ENCODE measurements around the gene NID2. TPM values are rescaled to one million over a fixed set of nuclear protein-coding genes. Genes with fewer than 3 reads are reported as not detected.

The NID2 gene
- total RNA-seq, 1 donor from 2014 or later = 37.3 TPM

DNA sequence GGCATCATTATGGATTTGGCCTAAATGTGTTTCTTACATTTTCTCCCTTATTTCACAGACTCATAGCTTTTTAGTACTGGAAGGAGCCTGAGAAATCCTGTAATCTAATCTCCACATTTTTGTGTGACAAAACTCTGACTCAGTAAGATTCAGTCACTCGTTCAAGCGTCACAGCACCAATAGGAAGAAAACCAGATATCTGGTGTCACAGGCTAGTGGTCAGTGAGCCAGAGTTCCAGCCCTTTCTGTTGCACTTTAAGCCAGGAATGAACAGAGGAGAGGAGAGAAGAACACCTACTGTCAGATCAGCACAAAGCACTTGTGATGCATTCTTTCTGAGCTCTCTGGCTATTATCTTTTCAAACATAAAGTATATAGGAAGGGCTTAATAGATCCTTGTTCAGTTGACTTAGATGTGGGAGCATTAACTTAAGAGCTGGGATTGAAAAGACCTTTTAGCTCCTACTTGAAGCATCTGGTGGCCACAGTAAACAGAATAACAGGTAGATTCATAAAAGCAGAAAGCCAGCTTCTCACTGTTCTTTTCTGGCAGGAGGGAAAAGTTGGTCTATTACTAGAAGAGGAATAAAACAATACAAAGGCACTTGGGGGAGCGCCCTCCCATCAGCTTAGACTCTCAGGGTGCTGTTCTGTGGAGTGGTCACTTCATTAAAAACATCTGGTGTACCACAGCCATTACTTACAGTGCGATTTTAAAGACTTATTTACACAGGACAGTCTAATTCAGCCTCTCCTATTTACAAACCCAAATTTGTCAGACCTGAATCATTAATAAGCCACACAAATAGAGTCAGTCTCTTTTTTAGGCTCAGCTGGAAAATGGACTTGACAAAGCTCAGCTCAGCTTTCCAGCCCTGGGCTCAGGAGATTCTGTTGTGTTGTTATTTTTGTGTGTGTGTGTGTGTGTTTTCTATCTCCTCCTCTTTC is 12.2 kb upstream of the NID2 start:
- intact Hi-C loops (cut with DNase I) = no loop called here
- DNase-seq (ENCODE audit: low spot score) = no peak

DNA sequence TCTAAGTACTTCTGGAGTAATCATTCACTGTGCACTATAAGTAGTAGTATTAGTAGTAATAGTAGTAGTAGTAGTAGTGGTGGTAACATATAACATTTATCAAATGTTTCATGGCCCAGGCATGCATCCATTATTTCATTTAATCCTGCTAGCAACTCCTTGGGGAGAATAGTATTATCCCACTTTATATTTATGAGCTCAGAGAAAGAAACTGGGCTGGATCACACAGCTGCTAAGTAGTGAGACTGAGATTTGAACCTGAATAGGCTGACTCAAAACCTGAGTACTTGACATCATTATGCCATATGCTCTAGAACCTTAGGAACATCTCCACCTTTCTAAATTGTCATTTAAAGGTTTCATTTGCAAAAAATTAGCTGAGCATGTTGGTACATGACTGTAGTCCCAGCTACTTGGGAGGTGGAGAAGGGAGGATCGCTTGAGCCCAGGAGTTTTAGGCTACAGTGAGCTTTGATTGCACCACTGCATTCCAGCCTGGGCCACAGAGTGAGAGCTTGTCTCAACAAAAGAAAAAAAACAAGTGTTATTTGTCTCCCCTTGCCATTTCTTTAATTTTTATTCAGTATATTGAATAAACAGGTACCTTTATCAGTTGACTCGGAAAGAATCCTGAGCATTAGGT is 11.4 kb upstream of the NID2 start:
- no peak for DNase-seq (ENCODE audit: low spot score)
- intact Hi-C loops (cut with DNase I) = no loop called here

DNA sequence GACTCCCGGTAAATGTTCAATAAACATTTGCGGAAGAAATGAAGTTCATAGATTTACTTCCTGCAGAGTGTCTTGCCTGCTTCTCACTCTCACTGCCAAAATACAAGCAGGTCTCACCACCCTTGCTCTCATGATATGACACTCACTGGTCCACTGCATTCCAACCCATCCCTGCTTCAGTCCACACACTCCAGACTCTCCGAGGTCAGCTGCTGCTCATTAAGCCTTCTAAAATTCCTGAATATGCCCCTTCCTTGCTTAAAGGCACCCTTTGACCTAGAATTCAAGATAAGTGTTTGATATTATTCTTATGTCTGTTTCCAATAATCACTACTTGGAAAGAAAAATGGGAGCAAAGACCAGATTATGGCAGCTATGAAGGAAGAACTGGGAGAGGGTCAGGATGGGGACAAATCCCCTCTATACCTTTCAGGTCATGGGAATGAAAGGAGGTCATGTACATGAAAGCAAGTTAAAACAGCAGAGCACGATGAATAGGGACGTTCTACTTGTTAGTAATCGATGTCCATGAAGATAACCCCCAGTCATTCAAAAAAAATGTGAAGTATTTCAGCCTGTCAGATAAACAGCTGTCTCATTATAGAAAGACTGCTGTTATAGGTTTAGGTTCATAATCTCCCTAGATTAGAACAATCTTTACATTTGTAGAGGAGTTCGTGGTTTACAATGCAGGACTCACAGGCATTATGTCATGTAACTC is 10.5 kb upstream of the NID2 start:
- intact Hi-C loops (cut with DNase I) = no loop called here
- DNase-seq (ENCODE audit: low spot score) = no peak

DNA sequence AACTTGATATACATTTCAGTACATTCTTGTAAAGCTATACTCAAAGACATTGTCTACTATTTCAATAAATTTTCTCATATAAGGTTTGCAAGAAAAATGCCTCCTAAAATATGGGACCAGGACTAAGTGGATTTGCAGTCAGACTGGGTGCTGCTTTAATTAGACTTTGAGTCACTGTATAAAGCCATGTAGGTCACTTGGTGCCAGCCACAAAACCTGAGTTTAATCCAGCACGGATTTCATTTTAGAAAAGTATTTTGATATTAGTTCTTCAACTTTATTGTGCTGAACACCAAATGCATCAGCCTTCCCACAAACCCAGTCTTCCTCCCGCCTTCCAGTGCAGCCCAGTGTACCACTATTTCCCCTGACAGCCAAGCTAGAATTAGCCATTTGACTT is 9.9 kb upstream of the NID2 start:
- no peak for DNase-seq (ENCODE audit: low spot score)
- intact Hi-C loops (cut with DNase I) = no loop called here

DNA sequence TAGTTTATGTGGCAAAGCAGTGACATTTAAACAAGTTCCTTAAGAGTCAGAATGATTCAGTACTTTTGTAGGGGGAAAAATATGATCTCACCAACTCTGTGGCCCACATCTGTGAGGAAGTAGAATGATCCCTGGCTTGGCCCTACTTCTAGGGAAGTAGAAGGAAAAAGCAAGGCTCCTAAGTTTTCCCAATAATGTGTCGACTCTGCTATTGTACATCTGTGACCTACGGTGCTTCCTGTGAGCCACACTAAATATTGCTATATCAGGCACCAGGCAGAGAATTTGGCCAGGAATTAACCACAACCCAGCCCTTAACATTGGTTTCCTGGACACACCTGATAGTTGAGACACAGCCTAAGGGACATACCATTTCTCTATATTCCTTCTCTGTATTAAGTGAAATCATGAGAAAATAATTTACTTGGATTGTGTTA is 9.3 kb upstream of the NID2 start:
- DNase-seq (ENCODE audit: low spot score) = no peak
- intact Hi-C loops (cut with DNase I) = no loop called here

DNA sequence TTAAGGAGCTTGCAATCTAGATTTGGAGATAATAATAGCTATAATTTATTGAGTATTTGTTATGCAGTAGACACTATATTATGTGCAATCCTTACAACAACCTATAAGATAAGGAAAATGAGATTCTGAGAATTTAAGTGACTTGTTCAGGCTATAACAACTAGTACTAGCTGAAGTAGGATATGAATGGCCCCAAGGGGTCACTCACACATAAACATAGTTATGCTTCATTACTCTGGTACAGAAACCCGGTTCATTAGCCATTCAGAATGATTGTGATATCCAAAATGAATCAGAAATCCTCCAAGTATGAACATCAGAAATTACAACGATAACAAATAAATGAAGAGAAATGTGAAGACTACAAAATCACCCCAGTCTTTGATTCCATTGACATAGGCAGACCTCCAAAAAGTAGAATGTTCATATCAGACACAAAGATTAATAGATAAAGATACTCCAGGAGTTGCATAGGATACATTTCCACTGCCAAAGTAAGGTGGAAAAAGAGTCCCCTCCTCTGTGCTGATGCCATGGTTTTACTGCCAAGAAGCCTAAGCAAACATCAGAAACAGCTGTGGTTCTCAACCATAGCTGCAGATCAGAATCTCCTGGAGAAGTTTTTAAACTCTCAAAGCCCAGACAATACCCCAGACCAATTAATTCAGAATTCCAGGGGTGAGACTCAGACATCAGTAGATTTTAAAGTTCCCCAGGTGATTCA is 8.6 kb upstream of the NID2 start:
- DNase-seq (ENCODE audit: low spot score) = no peak
- intact Hi-C loops (cut with DNase I) = no loop called here

DNA sequence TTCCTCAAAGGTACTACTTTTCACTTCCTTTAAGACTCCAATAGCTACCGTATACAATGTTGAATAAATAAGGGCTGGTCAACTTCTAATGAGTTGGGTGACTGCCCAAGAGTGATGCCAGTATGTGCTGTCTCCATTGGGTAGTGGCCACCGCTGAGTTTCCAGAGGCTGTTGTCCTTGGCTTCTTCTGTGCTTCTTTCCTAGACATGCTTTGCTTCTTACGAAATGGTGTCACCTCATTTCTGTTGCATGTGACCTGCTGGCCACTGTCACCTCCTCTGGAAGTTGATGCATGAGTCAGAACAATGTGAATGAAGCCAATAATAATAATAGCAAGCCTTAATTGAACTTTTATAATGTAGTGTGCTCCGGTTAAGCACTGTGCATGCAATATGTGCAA is 7.5 kb upstream of the NID2 start:
- DNase-seq (ENCODE audit: low spot score) = no peak
- intact Hi-C loops (cut with DNase I) = no loop called here

DNA sequence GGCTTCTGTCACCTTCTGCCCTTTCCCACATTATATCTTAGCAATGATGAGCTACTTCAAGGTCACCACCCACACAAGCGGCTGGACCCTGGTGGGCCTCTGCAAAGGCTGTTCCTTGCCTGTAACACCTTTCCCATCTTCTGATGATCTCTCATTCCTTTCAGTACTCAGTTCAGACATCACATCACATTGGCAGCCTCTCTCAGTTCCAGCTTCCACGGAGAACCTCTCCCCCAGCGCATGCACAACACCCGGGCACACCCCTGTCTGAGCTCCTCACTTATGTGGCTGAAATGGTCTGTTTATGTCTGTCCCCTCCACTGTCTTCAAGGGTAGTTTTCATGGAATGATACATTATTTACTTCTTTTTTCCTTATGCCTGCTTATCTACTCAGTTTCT is 6.5 kb upstream of the NID2 start:
- intact Hi-C loops (cut with DNase I) = no loop called here
- no peak for DNase-seq (ENCODE audit: low spot score)

DNA sequence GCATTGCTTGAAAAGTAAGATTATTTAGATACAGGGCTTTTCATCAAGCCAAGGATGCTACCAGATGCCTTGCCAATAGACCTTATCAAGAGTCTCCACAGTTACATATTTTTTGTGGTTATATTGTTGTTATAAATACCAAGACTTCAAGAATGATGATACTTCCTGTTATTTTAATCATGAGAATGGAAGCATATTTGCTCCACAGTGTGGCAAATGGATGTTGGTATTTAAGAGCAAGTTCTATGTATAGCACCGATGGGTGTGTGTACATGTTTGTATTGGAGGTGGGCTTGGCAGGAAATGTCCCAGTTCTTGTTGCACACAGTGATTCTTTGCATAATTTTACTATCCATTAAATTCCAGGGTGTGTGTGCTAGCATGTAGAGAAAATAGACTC is 4.4 kb upstream of the NID2 start:
- intact Hi-C loops (cut with DNase I) = loop anchor here (5.0 kb wide), 1 partner anchor 59 kb away; no protein-coding TSS in a partner anchor
- no peak for DNase-seq (ENCODE audit: low spot score)

DNA sequence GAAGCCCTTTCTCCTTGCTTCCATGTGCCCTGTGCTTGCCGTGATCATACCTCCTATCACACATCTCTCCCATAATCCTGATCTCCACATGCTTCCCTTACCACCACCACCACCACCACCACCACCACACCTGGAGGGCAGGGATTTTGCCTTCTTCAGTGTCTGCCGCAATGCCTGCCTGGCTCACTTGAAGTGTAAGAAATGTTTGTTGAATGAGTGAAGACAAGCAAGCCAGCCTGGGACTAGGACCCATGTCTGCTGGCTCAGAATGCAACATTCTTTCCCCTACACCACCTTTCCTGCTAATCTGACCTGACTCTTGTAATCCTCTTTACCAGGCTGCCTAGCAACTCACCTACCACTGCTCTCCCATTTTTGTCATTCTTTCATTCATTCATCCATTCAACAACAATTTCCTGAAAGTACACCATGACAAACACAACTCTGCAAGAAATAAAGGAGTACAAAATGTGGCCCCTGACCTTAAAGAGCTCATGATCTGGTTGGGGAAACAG is 3.5 kb upstream of the NID2 start:
- DNase-seq (ENCODE audit: low spot score) = no peak
- intact Hi-C loops (cut with DNase I) = loop anchor here (5.0 kb wide), 1 partner anchor 60 kb away; no protein-coding TSS in a partner anchor

DNA sequence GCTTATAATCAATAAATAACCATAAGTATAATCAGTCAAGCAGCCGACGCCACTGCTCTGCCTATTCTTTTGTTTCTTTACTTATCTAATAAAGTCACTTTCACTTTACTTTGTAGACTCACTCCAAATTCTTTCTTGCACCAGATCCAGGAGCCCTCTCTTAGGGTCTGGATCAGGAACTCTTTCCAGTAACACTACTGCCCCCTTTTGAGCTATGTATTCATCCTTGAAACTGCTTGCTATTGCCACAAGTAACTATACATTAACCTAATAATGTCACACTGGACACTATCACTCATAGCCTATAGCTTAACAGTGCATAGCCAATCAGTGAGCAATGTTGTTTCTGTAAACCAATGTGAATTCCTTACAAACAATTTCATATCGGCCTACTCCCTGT is 2.8 kb upstream of the NID2 start:
- intact Hi-C loops (cut with DNase I) = loop anchor here (5.0 kb wide), 1 partner anchor 61 kb away; no protein-coding TSS in a partner anchor

DNA sequence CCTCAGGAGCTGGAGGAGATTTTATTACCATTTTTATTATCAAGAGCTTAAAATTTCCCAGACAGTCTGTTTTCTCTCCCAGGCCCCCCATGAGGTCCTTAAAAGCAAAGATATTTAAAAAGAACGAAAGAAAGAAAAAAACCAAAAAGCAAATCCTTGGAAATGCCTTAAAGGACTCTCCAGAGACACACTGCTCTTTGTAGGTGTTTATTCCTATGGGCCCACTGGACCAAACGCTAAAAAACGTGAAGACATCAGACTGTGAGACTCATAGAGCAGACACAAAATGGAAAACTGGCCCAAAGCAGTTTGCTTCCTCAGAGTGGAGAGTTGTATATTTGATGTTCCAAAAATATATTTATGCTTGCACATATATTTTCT is 1.2 kb upstream of the NID2 start:
- no peak for DNase-seq (ENCODE audit: low spot score)
- intact Hi-C loops (cut with DNase I) = loop anchor here (5.0 kb wide), 1 partner anchor 62 kb away; no protein-coding TSS in a partner anchor

More for the DNA sequence above, 2.8 kb upstream of the NID2 start:
- DNase-seq (ENCODE audit: low spot score) = no peak

DNA sequence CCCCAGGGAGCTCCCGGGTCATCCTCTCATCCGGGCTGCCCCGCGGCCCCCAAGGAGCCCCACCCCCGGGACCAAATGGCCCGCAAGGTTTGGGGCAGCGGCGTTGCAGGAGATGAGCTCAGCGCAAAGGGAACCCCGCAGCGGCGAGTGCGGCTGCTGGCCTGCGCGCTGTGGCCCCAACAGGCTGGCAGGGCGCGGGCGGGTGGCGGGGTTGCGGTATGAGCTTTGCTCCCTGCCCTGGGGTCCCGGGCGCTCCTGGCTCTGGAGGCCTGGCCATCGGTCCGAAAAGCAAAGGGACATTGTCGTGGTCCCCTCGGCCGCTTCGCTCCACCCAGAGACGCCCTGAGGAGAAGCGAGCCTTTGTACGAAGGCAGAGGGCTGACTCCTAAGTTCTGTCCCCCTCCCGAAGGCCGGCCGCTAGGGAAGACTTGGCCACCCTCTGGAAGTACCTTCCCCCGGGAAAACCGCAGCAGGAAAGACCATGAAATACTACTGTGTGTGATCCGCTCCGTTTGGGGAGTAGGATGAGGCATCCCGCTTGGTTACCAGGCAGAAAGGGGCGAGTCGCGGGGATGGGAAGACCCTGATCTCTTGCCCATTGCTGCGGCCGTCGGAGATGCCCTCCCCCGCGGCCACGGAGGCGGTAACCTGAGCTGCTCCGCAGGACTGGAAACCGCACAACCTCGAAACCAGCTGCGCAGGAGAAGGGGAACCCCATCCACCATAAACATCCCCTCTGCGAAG is 620 bp upstream of the NID2 start:
- intact Hi-C loops (cut with DNase I) = loop anchor here (2.0 to 5.0 kb wide), 3 partner anchors 23 to 63 kb away; no protein-coding TSS in a partner anchor
- DNase-seq (ENCODE audit: low spot score) = no peak

DNA sequence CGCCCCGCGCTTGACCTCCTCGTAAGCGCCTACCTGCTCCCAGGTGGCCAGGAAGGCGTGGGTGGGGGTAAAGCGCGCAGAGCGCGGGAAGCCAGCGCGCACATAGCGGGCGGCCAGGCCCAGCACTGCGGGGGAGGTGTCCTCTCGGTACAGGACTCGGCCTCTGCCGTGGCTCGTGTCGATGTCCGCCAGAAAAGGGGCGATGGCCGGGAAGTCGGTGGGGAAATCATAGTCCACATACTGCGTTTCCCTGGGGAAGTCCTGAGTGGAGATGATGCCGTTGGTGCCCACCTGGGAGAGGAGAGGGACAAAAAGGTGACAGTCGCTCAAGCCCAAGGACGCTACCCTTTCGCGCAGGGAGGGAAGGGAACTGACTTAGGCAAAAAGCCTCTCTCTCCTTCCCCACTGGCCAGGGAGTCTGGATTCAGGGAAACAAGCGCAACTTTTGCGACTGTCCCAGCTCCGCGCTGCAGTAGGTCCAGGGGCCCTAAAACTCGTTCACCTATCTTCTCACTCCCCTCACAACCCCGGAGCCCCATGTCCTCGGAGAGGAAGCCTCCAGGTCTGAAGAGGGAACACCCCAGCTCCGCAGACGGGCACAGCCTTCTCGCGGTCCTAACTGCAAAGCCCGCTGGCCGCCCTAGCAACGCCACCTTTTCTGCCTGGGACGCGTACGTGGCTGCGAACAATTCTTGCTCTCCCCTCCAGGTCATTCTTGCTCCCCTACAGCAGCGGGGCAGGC is 815 bp downstream of the NID2 start:
- no peak for DNase-seq (ENCODE audit: low spot score)
- intact Hi-C loops (cut with DNase I) = loop anchor here (2.0 to 5.0 kb wide), 2 partner anchors 21 to 36 kb away; no protein-coding TSS in a partner anchor

DNA sequence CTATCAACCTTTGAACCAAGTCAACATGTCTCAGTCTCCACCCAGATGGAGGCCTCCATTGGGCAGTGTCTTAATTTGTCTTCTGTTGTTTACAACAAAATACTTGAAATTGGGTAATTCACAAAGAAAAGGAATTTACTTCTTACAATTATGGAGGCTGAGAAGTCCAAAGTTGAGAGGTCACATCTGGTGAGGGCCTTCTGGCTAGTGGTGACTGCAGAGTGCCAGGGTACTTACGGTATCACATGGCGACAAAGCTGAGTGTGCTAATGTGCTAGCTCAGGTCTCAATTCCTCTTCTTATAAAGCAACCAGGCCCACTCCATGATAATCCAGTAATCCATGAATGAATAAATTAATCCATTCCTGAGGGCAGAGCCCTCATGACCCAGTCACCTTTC is 4.7 kb downstream of the NID2 start:
- DNase-seq (ENCODE audit: low spot score) = no peak
- intact Hi-C loops (cut with DNase I) = loop anchor here (5.0 kb wide), 1 partner anchor 412 kb away; the partner anchor contains the start of gene FRMD6

DNA sequence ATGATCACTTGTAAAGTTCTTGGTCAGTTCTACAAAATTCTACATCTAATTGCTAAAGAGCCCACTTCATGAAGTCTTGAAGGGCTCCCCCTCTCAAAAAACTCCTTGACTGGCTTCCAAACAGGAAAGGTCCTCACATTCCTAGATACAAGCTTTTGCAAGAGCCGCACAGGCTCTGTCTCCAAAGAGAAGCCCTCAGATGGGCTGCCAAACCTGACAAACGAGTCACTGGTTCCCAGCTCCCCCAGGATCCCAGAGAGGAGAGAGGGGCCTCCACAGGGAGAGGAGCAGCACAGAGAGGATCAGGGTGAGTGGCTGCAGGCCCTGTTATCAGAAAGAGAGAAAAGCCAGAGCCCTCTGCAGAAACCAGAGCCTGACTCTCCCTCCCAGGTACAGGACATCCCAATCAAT is 5.8 kb downstream of the NID2 start:
- intact Hi-C loops (cut with DNase I) = loop anchor here (2.0 to 5.0 kb wide), 2 partner anchors 48 to 411 kb away; partner anchors contain the start of gene FRMD6
- no peak for DNase-seq (ENCODE audit: low spot score)

DNA sequence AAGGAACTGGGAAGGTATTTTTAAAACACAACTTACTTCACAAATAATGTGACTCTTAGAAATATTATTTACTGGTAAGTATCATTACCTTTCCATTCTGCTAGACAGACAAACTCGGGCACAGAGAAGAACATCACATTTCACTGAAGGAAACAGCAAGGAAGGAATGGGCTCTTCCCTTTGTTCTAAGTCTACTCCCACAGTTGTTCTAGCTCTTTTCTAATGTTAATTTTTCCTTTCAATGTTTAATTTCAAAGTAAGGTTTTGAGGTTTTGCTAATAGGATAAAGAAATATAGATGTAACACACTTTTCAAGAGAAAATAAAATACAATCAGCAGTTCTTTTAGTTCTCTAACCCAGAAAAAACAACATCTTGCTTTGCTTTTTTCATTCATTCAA is 7.0 kb downstream of the NID2 start:
- intact Hi-C loops (cut with DNase I) = loop anchor here (2.0 to 5.0 kb wide), 2 partner anchors 47 to 410 kb away; partner anchors contain the start of gene FRMD6
- DNase-seq (ENCODE audit: low spot score) = no peak
